Measurements from ENCODE around the gene EML6.

EML6 gene

GRCh38 chr2:54928719-54929118, 205.3 kb downstream of the EML6 start:
- no peaks in the 10 kb centered on the region for H3K36me3 ChIP-seq (ENCODE audit: control insufficient read depth in 4 of 4, insufficient read depth in 4 of 4, low read length in 3 of 4)
- H3K27ac ChIP-seq (ENCODE audit: insufficient read depth in 1 of 2, low read depth in 1 of 2, low read length in 2 of 2, poor library complexity in 1 of 2, severe bottlenecking in 2 of 2): no peak overlapping the region
- peaks cover 0 to 2% (median 0%) of the 10 kb centered on the region in 4 experiments for H3K4me1 ChIP-seq (ENCODE audit: control extremely low read depth in 1 of 4, control insufficient read depth in 4 of 4, insufficient read depth in 4 of 4, low read length in 3 of 4)
- 98% methylated on average over 4 of the region's 4 CpGs for WGBS (ENCODE audit: insufficient coverage)
- no peak overlapping the region for H3K4me3 ChIP-seq (ENCODE audit: control insufficient read depth in 1 of 7, extremely low read depth in 1 of 7, insufficient read depth in 4 of 7, low read depth in 2 of 7, low read length in 6 of 7)
- ChIA-PET CTCF (interaction anchor here (1.4 kb wide), 1 partner anchor 89 kb away, joined by 3 read pairs; no protein-coding TSS in a partner anchor), POLR2A (no interaction called here)
- H3K9me3 ChIP-seq (ENCODE audit: control extremely low read depth in 1 of 5, control insufficient read depth in 4 of 5, insufficient read depth in 2 of 5, low read depth in 1 of 5, low read length in 4 of 5): peaks cover 0 to 1% (median 0%) of the 10 kb centered on the region in 5 experiments
- no peak for DNase-seq
- H3K27me3 ChIP-seq (replicated peaks in 2 of 5; ENCODE audit: control insufficient read depth in 4 of 5, insufficient read depth in 5 of 5, low read length in 4 of 5): no peaks in the 10 kb centered on the region

- peaks cover 0 to 2% (median 0%) of the 10 kb centered on the region in 4 experiments for H3K4me1 ChIP-seq (ENCODE audit: control extremely low read depth in 1 of 4, control insufficient read depth in 4 of 4, insufficient read depth in 4 of 4, low read length in 3 of 4)
- no peak for DNase-seq
- peaks cover 0 to 1% (median 0%) of the 10 kb centered on the region in 5 experiments for H3K9me3 ChIP-seq (ENCODE audit: control extremely low read depth in 1 of 5, control insufficient read depth in 4 of 5, insufficient read depth in 2 of 5, low read depth in 1 of 5, low read length in 4 of 5)
- ChIA-PET POLR2A (no interaction called here), CTCF (no interaction called here)
- H3K4me3 ChIP-seq (ENCODE audit: control insufficient read depth in 1 of 7, extremely low read depth in 1 of 7, insufficient read depth in 4 of 7, low read depth in 2 of 7, low read length in 6 of 7): no peak overlapping the region
- peaks cover 0 to 2% (median 0%) of the 10 kb centered on the region in 4 experiments for H3K36me3 ChIP-seq (ENCODE audit: control insufficient read depth in 4 of 4, insufficient read depth in 4 of 4, low read length in 3 of 4)
- H3K27me3 ChIP-seq (replicated peaks in 2 of 5; ENCODE audit: control insufficient read depth in 4 of 5, insufficient read depth in 5 of 5, low read length in 4 of 5): no peaks in the 10 kb centered on the region
- 98% methylated on average over 6 of the region's 6 CpGs for WGBS (ENCODE audit: insufficient coverage)
- H3K27ac ChIP-seq (ENCODE audit: insufficient read depth in 1 of 2, low read depth in 1 of 2, low read length in 2 of 2, poor library complexity in 1 of 2, severe bottlenecking in 2 of 2): no peak overlapping the region
These were observed 208.0 kb downstream of the EML6 start for GRCh38 chr2:54931473-54931872.

DNA sequence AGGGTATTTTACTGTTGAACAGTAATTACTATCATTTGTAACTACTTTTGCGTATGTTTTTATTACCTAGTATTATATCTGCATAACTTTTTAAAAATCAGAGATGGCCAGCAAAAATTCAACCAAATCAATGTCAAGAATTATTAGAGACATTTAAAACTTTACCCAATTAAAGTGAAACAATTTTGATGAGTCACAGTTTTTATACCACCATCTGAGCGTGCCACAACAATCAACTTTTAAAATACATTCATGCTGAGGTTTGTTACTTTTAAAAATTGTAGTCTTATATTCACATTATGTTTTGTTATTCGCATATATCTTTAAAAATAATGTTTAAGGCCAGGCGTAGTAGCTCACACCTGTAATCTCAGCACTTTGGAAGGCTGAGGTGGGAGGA, 211.9 kb downstream of the EML6 start:
- H3K4me3 ChIP-seq (ENCODE audit: control insufficient read depth in 1 of 7, extremely low read depth in 1 of 7, insufficient read depth in 4 of 7, low read depth in 2 of 7, low read length in 6 of 7): no peak overlapping the region
- POLR2A ChIA-PET: no interaction called here
- H3K27ac ChIP-seq (ENCODE audit: insufficient read depth in 1 of 2, low read depth in 1 of 2, low read length in 2 of 2, poor library complexity in 1 of 2, severe bottlenecking in 2 of 2): no peak overlapping the region
- CTCF ChIA-PET: no interaction called here
- peaks cover 0 to 2% (median 0%) of the 10 kb centered on the region in 4 experiments for H3K36me3 ChIP-seq (ENCODE audit: control insufficient read depth in 4 of 4, insufficient read depth in 4 of 4, low read length in 3 of 4)
- H3K9me3 ChIP-seq (ENCODE audit: control extremely low read depth in 1 of 5, control insufficient read depth in 4 of 5, insufficient read depth in 2 of 5, low read depth in 1 of 5, low read length in 4 of 5): peaks cover 0 to 19% (median 6%) of the 10 kb centered on the region in 5 experiments
- H3K4me1 ChIP-seq (ENCODE audit: control extremely low read depth in 1 of 4, control insufficient read depth in 4 of 4, insufficient read depth in 4 of 4, low read length in 3 of 4): peaks cover 0 to 2% (median 0%) of the 10 kb centered on the region in 4 experiments
- no peaks in the 10 kb centered on the region for H3K27me3 ChIP-seq (replicated peaks in 2 of 5; ENCODE audit: control insufficient read depth in 4 of 5, insufficient read depth in 5 of 5, low read length in 4 of 5)
- DNase-seq: no peak
- no CpG with 5 or more reads among the region's 4 CpGs for WGBS (ENCODE audit: insufficient coverage)

GRCh38 chr2:54936766-54937165, 213.3 kb downstream of the EML6 start:
- Histone ChIP-seq H3K4me1 (ENCODE audit: control extremely low read depth in 1 of 4, control insufficient read depth in 4 of 4, insufficient read depth in 4 of 4, low read length in 3 of 4) (peaks cover 0 to 2% (median 0%) of the 10 kb centered on the region in 4 experiments), H3K36me3 (ENCODE audit: control insufficient read depth in 4 of 4, insufficient read depth in 4 of 4, low read length in 3 of 4) (peaks cover 0 to 2% (median 0%) of the 10 kb centered on the region in 4 experiments), H3K27ac (ENCODE audit: insufficient read depth in 1 of 2, low read depth in 1 of 2, low read length in 2 of 2, poor library complexity in 1 of 2, severe bottlenecking in 2 of 2) (no peak overlapping the region), H3K9me3 (ENCODE audit: control extremely low read depth in 1 of 5, control insufficient read depth in 4 of 5, insufficient read depth in 2 of 5, low read depth in 1 of 5, low read length in 4 of 5) (peaks cover 0 to 19% (median 6%) of the 10 kb centered on the region in 5 experiments), H3K27me3 (replicated peaks in 2 of 5; ENCODE audit: control insufficient read depth in 4 of 5, insufficient read depth in 5 of 5, low read length in 4 of 5) (no peaks in the 10 kb centered on the region), H3K4me3 (ENCODE audit: control insufficient read depth in 1 of 7, extremely low read depth in 1 of 7, insufficient read depth in 4 of 7, low read depth in 2 of 7, low read length in 6 of 7) (no peak overlapping the region)
- CTCF ChIA-PET: interaction anchor here (0.8 kb wide), 1 partner anchor 24 kb away, joined by 3 read pairs; no protein-coding TSS in a partner anchor
- POLR2A ChIA-PET: no interaction called here
- no peak for DNase-seq
- WGBS (ENCODE audit: insufficient coverage): no CpG with 5 or more reads among the region's 8 CpGs

DNA sequence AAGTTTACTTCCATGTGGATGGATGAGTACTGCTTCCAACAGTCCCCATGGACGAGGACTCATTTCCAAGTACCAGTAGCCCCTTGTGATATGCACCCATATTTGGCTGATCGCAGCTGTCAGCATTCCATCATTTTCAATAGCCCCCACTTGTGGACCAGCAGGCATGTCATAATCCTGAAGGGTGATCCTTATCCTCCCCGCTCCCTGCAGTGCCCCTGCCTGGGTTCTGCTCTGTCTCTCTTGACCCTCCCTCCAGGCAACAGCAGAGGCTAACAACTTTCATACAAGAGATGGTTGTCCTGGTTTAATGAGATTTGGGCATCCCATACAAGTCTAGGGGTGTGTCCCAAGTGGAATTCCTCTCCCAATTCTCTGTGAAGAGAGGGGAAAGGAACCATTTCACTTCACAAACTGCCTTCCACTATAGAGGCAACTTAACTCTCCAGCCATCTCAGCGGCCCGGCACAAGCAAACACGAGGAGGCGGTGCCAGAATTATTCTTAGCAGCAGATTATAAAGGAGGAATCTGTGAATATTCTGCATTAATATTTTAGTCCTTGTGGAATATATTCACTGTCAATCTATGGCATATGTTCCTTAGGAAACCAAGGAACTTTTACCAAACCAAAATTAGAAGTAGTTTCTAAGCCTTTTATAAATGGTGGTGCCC, 216.1 kb downstream of the EML6 start:
- DNase-seq: no peak
- ChIA-PET CTCF (no interaction called here), POLR2A (no interaction called here)
- H3K27ac ChIP-seq (ENCODE audit: insufficient read depth in 1 of 2, low read depth in 1 of 2, low read length in 2 of 2, poor library complexity in 1 of 2, severe bottlenecking in 2 of 2): no peak overlapping the region
- no peaks in the 10 kb centered on the region for H3K27me3 ChIP-seq (replicated peaks in 2 of 5; ENCODE audit: control insufficient read depth in 4 of 5, insufficient read depth in 5 of 5, low read length in 4 of 5)
- peaks cover 0 to 19% (median 6%) of the 10 kb centered on the region in 5 experiments for H3K9me3 ChIP-seq (ENCODE audit: control extremely low read depth in 1 of 5, control insufficient read depth in 4 of 5, insufficient read depth in 2 of 5, low read depth in 1 of 5, low read length in 4 of 5)
- H3K36me3 ChIP-seq (ENCODE audit: control insufficient read depth in 4 of 4, insufficient read depth in 4 of 4, low read length in 3 of 4): peaks cover 0 to 2% (median 0%) of the 10 kb centered on the region in 4 experiments
- H3K4me1 ChIP-seq (ENCODE audit: control extremely low read depth in 1 of 4, control insufficient read depth in 4 of 4, insufficient read depth in 4 of 4, low read length in 3 of 4): peaks cover 0 to 5% (median 0%) of the 10 kb centered on the region in 4 experiments
- WGBS (ENCODE audit: insufficient coverage): 86% methylated on average over 1 of the region's 7 CpGs
- no peak overlapping the region for H3K4me3 ChIP-seq (ENCODE audit: control insufficient read depth in 1 of 7, extremely low read depth in 1 of 7, insufficient read depth in 4 of 7, low read depth in 2 of 7, low read length in 6 of 7)

GRCh38 chr2:54940723-54941122, 217.3 kb downstream of the EML6 start:
- ChIA-PET CTCF (no interaction called here), POLR2A (no interaction called here)
- DNase-seq: no peak
- Histone ChIP-seq H3K27ac (ENCODE audit: insufficient read depth in 1 of 2, low read depth in 1 of 2, low read length in 2 of 2, poor library complexity in 1 of 2, severe bottlenecking in 2 of 2) (no peak overlapping the region), H3K4me1 (ENCODE audit: control extremely low read depth in 1 of 4, control insufficient read depth in 4 of 4, insufficient read depth in 4 of 4, low read length in 3 of 4) (peaks cover 0 to 5% (median 0%) of the 10 kb centered on the region in 4 experiments), H3K36me3 (ENCODE audit: control insufficient read depth in 4 of 4, insufficient read depth in 4 of 4, low read length in 3 of 4) (peaks cover 0 to under 1% (median 0%) of the 10 kb centered on the region in 4 experiments), H3K4me3 (ENCODE audit: control insufficient read depth in 1 of 7, extremely low read depth in 1 of 7, insufficient read depth in 4 of 7, low read depth in 2 of 7, low read length in 6 of 7) (no peak overlapping the region), H3K27me3 (replicated peaks in 2 of 5; ENCODE audit: control insufficient read depth in 4 of 5, insufficient read depth in 5 of 5, low read length in 4 of 5) (no peaks in the 10 kb centered on the region), H3K9me3 (ENCODE audit: control extremely low read depth in 1 of 5, control insufficient read depth in 4 of 5, insufficient read depth in 2 of 5, low read depth in 1 of 5, low read length in 4 of 5) (peaks cover 0 to 19% (median 6%) of the 10 kb centered on the region in 5 experiments)
- 67% methylated on average over 3 of the region's 3 CpGs for WGBS (ENCODE audit: insufficient coverage)

DNA sequence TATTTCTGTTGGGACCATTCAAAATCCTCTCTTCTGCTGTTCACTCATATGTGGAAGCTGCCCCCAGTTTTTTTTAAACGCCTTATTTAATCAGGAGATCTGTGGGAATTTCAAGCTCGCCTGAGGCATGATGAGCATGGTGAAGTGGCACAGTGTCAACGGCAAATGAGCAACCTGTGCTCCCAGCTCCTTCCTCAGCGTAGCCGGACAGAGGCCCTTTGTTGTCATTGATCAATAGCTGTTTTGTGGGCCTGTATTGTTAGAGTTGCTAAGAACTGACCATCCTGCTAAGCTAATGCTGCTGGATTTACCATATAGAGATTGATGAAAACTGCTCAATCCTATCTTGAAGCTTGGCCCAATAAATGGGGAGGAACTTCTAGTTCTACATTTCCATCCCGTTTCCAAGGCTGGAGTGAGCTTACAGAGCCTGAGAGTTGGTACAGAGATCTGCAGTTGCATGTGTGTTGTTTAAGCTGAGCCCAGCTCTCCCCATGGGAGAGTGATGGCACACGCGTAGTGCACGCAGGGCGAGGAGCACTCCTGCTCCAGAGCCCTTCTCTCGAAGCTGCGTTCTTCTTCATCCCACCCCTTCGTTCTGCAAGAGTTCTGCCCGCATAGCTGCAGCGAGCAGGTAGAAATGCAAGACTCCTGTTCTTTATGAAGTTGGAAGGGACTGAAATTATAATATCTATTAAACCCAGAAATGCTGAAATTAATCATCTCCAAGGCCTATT, 218.0 kb downstream of the EML6 start:
- WGBS (ENCODE audit: insufficient coverage): over 99% methylated on average over 13 of the region's 15 CpGs
- no peak overlapping the region for H3K27ac ChIP-seq (ENCODE audit: insufficient read depth in 1 of 2, low read depth in 1 of 2, low read length in 2 of 2, poor library complexity in 1 of 2, severe bottlenecking in 2 of 2)
- peaks cover 0 to 19% (median 6%) of the 10 kb centered on the region in 5 experiments for H3K9me3 ChIP-seq (ENCODE audit: control extremely low read depth in 1 of 5, control insufficient read depth in 4 of 5, insufficient read depth in 2 of 5, low read depth in 1 of 5, low read length in 4 of 5)
- H3K4me1 ChIP-seq (ENCODE audit: control extremely low read depth in 1 of 4, control insufficient read depth in 4 of 4, insufficient read depth in 4 of 4, low read length in 3 of 4): peaks cover 0 to 5% (median 0%) of the 10 kb centered on the region in 4 experiments
- no peak for DNase-seq
- no peaks in the 10 kb centered on the region for H3K27me3 ChIP-seq (replicated peaks in 2 of 5; ENCODE audit: control insufficient read depth in 4 of 5, insufficient read depth in 5 of 5, low read length in 4 of 5)
- H3K36me3 ChIP-seq (ENCODE audit: control insufficient read depth in 4 of 4, insufficient read depth in 4 of 4, low read length in 3 of 4): no peaks in the 10 kb centered on the region
- CTCF ChIA-PET: interaction anchor here (0.5 to 1.3 kb wide), 2 partner anchors 35 to 797 kb away, joined by 3 read pairs; no protein-coding TSS in a partner anchor
- no peak overlapping the region for H3K4me3 ChIP-seq (ENCODE audit: control insufficient read depth in 1 of 7, extremely low read depth in 1 of 7, insufficient read depth in 4 of 7, low read depth in 2 of 7, low read length in 6 of 7)
- POLR2A ChIA-PET: interaction anchor here (0.6 kb wide), 1 partner anchor 34 kb away, joined by 3 read pairs; no protein-coding TSS in a partner anchor
